ENCODE measurements around the gene RALGDS.
"Not testable (repeated sequence)": the region's sequence is repeated elsewhere in the genome, so short reads cannot be mapped to it uniquely, and the experiment has no call there.

The RALGDS gene

DNA sequence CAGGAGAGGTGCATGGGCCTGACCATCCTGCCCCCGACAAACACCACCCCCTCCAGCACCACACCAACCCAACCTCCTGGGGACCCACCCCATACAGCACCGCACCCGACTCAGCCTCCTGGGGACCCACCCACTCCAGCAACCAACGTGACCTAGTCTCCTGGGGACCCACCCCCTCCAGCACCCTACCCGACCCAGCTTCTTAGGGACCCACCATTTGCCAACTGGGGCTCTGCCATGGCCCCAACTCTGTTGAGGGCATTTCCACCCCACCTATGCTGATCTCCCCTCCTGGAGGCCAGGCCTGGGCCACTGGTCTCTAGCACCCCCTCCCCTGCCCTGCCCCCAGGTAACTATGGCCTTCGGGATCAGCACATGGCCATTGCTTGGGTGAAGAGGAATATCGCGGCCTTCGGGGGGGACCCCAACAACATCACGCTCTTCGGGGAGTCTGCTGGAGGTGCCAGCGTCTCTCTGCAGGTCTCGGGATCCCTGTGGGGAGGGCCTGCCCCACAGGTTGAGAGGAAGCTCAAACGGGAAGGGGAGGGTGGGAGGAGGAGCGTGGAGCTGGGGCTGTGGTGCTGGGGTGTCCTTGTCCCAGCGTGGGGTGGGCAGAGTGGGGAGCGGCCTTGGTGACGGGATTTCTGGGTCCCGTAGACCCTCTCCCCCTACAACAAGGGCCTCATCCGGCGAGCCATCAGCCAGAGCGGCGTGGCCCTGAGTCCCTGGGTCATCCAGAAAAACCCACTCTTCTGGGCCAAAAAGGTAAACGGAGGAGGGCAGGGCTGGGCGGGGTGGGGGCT is 54.7 kb downstream of the RALGDS start:
- no peak for DNase-seq (ENCODE audit: low read depth)

DNA sequence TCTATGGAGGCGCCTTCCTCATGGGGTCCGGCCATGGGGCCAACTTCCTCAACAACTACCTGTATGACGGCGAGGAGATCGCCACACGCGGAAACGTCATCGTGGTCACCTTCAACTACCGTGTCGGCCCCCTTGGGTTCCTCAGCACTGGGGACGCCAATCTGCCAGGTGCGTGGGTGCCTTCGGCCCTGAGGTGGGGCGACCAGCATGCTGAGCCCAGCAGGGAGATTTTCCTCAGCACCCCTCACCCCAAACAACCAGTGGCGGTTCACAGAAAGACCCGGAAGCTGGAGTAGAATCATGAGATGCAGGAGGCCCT is 56.0 kb downstream of the RALGDS start:
- no peak for DNase-seq (ENCODE audit: low read depth)

GRCh38 chr9:133064241-133065069 is 56.6 kb downstream of the RALGDS start:
- DNase-seq (ENCODE audit: low read depth) = no peak

GRCh38 chr9:133063500-133064231 is 57.4 kb downstream of the RALGDS start:
- DNase-seq (ENCODE audit: low read depth) = no peak

- no peak for DNase-seq (ENCODE audit: low read depth)
Measured at GRCh38 chr9:133063159-133063499, 57.9 kb downstream of the RALGDS start.

DNA sequence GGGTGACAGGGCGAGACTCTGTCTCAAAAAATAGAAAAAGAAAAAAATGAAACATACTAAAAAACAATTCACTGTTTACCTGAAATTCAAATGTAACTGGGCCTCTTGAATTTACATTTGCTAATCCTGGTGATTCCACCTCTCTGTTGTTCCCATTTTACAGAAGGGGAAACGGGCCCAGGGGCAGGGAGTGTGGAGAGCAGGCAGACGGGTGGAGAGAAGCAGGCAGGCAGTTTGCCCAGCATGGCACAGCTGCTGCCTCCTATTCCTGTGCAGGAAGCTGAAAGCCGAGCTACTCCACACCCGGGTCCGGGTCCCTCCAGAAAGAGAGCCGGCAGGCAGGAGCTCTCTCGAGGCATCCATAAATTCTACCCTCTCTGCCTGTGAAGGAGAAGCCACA is 58.5 kb downstream of the RALGDS start:
- not testable (repeated sequence) for DNase-seq (ENCODE audit: low read depth)

DNA sequence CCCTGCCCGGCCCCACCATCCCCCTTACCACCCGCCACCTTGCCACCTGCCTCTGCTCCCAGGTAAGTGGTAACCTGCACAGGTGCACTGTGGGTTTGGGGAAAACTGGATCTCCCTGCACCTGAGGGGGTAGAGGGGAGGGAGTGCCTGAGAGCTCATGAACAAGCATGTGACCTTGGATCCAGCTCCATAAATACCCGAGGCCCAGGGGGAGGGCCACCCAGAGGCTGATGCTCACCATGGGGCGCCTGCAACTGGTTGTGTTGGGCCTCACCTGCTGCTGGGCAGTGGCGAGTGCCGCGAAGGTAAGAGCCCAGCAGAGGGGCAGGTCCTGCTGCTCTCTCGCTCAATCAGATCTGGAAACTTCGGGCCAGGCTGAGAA is 59.3 kb downstream of the RALGDS start, which contains the start of gene CEL:
Gene CEL (plus strand): TSS at position 218 of the 382 bp plus-strand sequence. CDS start 22 bp downstream, at position 240.
- DNase-seq (ENCODE audit: low read depth) = not testable (repeated sequence)

DNA sequence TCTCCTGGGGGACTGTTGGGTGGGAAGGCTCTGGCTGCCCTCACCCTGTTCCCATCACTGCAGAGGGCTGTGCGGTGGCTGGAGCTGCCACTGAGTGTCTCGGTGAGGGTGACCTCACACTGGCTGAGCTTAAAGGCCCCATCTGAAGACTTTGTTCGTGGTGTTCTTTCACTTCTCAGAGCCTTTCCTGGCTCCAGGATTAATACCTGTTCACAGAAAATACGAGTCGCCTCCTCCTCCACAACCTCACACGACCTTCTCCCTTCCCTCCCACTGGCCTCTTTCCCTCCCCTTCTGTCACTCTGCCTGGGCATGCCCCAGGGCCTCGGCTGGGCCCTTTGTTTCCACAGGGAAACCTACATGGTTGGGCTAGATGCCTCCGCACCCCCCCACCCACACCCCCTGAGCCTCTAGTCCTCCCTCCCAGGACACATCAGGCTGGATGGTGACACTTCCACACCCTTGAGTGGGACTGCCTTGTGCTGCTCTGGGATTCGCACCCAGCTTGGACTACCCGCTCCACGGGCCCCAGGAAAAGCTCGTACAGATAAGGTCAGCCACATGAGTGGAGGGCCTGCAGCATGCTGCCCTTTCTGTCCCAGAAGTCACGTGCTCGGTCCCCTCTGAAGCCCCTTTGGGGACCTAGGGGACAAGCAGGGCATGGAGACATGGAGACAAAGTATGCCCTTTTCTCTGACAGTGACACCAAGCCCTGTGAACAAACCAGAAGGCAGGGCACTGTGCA is 59.8 kb downstream of the RALGDS start:
- DNase-seq (ENCODE audit: low read depth) = not testable (repeated sequence)

GRCh38 chr9:133060417-133060841 is 60.6 kb downstream of the RALGDS start:
- DNase-seq (ENCODE audit: low read depth) = no peak

DNA sequence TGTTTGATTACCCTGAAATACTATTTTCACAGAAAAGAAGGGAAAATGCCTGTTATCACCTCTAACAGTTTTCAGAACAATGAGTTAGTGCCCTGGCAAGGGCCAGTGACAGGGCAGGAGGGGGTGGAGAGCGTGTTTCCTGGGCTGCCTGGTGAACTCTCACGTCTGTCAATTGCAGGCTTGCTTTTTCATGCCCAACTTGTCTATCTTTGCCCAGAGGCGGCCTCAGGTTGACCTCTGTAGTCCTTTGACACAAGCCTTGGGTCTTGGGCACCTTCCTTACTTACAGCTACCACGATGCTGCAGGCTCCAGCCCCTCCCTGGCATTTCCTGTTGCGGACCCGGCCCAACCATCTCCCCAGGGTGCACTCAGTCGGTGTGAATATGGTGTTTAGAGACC is 61.4 kb downstream of the RALGDS start:
- DNase-seq (ENCODE audit: low read depth) = no peak

DNA sequence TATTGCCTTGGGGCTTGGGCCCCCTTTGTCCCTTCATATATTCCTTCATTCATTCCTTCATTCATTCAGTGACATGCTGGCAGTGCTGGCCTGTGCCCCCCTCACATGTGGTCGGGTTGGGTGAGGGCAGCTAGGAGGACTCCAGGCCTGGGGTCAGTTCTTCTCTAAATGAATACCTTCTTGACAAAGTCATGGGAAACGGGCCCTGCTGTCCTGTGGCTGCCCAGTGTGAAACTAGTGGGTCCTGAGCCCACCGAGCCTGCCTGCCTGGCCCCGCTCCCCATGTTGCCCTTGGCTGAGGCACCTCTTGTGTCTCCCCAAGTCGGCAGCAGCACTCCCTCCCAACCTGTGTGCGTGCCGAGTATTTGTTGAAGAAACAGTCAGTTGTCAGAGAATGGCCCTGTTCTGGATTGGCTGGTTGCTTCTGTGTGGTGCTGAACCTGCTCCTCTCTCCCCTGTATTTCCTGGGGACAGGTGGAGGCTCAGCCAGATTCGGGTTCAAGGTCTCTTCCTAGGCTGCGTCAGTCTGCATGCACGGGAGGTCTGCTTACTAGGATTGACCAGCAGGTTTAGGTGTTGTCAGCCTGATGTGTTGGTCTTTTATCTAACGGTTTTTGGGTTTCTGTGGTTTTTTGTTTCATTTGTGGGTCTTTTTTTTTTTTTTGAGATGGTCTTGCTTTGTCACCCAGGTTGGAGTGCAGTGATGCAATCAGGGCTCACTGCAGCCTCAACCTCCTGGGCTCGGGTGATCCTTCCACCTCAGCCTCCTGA is 62.3 kb downstream of the RALGDS start:
- no peak for DNase-seq (ENCODE audit: low read depth)

- no peak for DNase-seq (ENCODE audit: low read depth)
Measured at GRCh38 chr9:133058071-133058470, 63.0 kb downstream of the RALGDS start.

DNA sequence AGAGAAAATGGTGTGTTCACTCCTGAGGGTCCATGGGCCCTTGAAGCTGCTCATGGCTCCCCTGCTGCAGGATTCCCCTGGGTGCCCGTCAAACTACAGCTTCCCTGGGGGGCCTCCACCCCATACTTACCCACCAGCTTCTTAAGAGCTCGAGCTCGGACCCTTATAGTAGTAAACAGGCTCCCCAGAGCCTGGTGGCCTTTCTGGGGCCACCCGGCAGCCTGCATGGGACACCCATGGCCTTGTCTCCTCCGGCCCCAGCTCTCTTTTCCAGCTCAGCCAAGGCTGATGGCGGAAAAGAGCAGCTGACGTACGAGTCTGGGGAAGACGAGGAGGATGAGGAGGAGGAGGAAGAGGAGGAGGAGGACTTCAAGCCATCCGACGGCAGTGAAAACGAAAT is 63.5 kb downstream of the RALGDS start:
- DNase-seq (ENCODE audit: low read depth) = no peak

DNA sequence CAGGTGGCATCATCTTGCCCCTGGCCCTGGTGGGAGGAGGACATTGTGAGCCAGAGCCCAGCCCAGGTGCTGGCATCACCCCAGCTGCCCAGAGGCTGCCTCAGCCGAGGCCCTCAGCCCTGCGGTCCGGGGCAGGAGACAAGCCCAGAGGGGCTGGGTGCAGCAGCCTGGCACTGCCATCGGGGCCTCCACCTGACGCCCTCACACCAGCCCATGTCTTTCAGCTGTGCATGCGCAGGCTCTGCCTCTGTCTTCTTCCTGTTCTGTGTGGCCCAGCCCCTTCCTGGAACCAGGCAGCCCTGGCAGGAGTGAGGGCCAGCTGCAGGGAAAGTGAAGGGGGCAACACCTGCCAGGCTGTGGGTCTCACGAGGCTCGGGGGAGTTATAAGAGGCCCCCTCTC is 64.0 kb downstream of the RALGDS start:
- DNase-seq (ENCODE audit: low read depth) = no peak

DNA sequence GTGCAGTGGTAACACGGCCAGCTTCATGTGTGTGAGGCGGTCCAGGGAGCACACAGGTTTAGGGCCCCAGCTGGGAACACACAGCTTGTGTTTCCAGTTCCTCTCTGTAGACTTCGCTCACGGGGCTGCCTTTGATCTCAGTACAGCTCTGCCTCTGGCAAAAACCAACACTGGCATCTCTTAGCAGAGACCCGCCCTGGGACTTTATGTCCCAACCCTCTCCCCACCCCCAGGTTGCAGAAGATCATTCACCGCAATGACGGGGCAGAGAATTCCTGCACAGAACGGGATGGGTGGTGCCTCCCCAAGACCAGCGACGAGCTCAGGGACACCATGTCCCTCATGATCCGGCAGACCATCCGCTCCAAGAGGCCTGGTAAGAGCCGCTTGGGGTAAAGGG is 64.5 kb downstream of the RALGDS start:
- no peak for DNase-seq (ENCODE audit: low read depth)

DNA sequence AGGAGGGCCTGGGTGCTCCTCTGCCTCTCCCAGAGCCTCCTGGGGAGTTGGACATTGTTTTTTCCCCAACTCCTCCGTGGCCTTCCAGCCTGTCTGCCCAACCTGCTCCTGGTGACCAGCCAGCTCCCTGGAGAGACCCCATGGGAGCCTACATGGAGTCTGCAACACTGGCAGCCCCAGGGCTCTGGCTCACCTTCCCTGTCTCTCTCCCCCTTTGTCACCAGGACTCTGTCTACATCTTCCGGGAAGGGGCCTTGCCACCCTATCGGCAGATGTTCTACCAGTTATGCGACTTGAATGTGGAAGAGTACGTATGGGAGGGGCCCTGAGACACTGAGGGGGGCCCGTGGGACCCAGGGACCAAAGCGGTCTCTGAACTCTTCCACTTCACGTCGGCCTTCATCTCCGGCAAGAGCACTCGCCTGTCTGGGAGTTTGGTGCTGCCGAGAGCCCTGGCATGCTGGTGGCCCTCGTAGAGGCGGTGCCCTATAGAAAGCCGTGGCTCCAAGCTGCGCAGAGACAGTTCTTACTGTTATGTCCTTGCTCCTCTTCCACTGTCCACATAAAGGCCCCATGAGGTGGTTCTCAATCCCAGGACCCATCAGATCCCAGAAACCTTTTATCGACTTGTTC is 65.1 kb downstream of the RALGDS start:
- DNase-seq (ENCODE audit: low read depth) = no peak

DNA sequence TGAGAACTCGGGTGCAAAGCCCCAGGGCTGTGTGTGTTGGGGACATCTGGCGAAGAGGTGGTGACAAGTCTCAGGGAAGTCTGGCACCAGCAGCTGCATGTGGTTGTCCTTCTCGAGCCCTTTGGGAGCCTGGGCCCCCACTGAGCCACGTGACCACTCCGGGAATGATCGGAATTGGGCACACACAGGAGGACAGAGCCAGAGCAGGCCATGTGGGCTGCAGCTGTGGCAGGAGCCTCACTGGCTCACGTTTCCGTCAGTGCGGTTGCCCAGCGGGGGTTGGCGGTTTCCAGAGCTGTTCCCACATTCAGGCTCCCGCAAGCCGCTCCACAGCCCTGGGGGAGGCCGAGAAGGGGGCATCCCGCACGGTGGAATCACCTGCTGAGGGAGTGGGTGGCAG is 66.1 kb downstream of the RALGDS start:
- peak; percentile 91 for DNase-seq (ENCODE audit: low read depth)

- DNase-seq (ENCODE audit: low read depth) = no peak
Measured at GRCh38 chr9:133054194-133054890, 66.7 kb downstream of the RALGDS start.

DNA sequence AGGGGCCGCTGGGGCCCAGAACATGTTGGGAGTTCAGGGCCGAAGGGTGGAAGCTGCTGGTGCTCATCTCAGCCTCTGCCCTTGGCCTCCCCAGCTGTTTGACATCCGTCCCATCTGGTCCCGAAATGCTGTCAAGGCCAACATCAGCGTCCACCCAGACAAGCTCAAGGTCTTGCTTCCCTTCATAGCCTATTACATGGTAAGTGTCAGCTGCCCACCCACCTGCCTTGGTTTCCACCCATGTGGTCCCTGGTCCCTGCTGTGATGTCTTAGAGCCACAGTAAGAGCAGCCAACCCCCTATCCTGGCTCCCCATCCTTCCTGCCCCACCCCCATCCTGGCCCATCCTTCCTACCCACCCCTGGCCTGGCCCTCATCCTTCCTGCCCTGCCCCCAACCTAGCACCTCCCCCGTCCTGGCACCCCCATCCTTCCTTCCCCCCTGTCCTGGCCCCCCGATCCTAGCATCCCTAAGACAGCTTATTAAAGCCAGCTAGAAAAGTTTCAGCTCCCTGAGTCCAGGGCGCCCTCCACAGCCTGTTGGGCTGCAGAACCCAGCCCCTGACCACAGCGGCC is 69.0 kb downstream of the RALGDS start:
- DNase-seq (ENCODE audit: low read depth) = no peak

Measured in GM04504 (cell line).